ENCODE data around the gene NPIPA5. TPM values are rescaled to one million over a fixed set of nuclear protein-coding genes. Genes with fewer than 3 reads are reported as not detected.

Gene NPIPA5
- total and polyA plus RNA-seq, 2 of the 13 experiments (the other 11 are each of a cell fraction or from before 2014, with no cell fraction given), result 9.7 to 21.5 TPM

DNA sequence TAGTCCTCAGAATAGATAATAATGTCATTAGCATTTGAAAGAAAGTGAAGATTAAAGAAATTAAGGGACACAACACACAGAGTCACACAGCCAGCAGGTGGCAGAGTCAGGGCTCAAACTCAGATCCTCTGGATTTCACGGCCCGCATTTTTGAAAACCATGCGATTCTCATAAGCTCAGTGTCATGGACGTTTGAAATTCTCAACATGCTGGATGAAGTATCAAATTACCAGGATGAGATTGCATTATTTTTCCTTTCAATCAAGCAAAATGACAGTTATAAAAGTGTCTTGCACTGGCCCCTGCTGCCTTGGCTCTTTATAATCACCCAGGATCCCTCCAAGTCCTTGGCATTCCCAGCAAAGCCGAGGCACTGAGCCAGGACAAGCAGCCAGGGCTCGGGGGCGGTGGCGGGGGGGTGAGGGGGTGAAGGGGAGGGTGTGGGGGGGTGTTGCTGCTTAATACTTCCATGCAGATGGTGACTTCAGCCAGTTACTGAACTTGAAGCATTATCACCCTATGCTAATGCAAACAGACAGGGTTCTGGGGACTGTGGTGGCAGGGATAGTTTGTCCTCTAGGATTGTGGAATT, 49.6 kb upstream of the NPIPA5 start (continued):
- TF ChIP-seq, protein P1, sequence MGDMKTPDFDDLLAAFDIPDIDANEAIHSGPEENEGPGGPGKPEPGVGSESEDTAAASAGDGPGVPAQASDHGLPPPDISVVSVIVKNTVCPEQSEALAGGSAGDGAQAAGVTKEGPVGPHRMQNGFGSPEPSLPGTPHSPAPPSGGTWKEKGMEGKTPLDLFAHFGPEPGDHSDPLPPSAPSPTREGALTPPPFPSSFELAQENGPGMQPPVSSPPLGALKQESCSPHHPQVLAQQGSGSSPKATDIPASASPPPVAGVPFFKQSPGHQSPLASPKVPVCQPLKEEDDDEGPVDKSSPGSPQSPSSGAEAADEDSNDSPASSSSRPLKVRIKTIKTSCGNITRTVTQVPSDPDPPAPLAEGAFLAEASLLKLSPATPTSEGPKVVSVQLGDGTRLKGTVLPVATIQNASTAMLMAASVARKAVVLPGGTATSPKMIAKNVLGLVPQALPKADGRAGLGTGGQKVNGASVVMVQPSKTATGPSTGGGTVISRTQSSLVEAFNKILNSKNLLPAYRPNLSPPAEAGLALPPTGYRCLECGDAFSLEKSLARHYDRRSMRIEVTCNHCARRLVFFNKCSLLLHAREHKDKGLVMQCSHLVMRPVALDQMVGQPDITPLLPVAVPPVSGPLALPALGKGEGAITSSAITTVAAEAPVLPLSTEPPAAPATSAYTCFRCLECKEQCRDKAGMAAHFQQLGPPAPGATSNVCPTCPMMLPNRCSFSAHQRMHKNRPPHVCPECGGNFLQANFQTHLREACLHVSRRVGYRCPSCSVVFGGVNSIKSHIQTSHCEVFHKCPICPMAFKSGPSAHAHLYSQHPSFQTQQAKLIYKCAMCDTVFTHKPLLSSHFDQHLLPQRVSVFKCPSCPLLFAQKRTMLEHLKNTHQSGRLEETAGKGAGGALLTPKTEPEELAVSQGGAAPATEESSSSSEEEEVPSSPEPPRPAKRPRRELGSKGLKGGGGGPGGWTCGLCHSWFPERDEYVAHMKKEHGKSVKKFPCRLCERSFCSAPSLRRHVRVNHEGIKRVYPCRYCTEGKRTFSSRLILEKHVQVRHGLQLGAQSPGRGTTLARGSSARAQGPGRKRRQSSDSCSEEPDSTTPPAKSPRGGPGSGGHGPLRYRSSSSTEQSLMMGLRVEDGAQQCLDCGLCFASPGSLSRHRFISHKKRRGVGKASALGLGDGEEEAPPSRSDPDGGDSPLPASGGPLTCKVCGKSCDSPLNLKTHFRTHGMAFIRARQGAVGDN (CRISPR knock-in tag; IDR thresholded peaks at IDR 0.05), result no peak
- TF ChIP-seq GFI1 (CRISPR knock-in tag; IDR thresholded peaks at IDR 0.05; ENCODE audit: borderline replicate concordance) (no peak), FOXC1 (CRISPR knock-in tag; IDR thresholded peaks at IDR 0.05; ENCODE audit: borderline replicate concordance) (no peak), ZNF460 (CRISPR knock-in tag; IDR thresholded peaks at IDR 0.05; ENCODE audit: borderline replicate concordance) (no peak), ZNF232 (CRISPR knock-in tag; IDR thresholded peaks at IDR 0.05; ENCODE audit: borderline replicate concordance) (no peak), ZNF547 (CRISPR knock-in tag; IDR thresholded peaks at IDR 0.05) (no peak), YEATS2 (CRISPR knock-in tag; IDR thresholded peaks at IDR 0.05; ENCODE audit: borderline replicate concordance) (no peak), ZKSCAN8 (CRISPR knock-in tag; IDR thresholded peaks at IDR 0.05; ENCODE audit: borderline replicate concordance) (no peak), MTF2 (CRISPR knock-in tag; IDR thresholded peaks at IDR 0.05; ENCODE audit: borderline replicate concordance) (no peak), ZNF841 (CRISPR knock-in tag; IDR thresholded peaks at IDR 0.05; ENCODE audit: borderline replicate concordance) (no peak), RORA (CRISPR knock-in tag; IDR thresholded peaks at IDR 0.05) (no peak), RARG (CRISPR knock-in tag; IDR thresholded peaks at IDR 0.05; ENCODE audit: low read depth) (no peak), ATRX (CRISPR knock-in tag; IDR thresholded peaks at IDR 0.05; ENCODE audit: borderline replicate concordance) (no peak), NR2F1 (CRISPR knock-in tag; IDR thresholded peaks at IDR 0.05) (no peak), ZNF33B (CRISPR knock-in tag; IDR thresholded peaks at IDR 0.05) (no peak)
- TF ChIP-seq, protein P2, sequence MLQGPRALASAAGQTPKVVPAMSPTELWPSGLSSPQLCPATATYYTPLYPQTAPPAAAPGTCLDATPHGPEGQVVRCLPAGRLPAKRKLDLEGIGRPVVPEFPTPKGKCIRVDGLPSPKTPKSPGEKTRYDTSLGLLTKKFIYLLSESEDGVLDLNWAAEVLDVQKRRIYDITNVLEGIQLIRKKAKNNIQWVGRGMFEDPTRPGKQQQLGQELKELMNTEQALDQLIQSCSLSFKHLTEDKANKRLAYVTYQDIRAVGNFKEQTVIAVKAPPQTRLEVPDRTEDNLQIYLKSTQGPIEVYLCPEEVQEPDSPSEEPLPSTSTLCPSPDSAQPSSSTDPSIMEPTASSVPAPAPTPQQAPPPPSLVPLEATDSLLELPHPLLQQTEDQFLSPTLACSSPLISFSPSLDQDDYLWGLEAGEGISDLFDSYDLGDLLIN (CRISPR knock-in tag; IDR thresholded peaks at IDR 0.05; ENCODE audit: borderline replicate concordance), result no peak
- TF ChIP-seq, protein P3, sequence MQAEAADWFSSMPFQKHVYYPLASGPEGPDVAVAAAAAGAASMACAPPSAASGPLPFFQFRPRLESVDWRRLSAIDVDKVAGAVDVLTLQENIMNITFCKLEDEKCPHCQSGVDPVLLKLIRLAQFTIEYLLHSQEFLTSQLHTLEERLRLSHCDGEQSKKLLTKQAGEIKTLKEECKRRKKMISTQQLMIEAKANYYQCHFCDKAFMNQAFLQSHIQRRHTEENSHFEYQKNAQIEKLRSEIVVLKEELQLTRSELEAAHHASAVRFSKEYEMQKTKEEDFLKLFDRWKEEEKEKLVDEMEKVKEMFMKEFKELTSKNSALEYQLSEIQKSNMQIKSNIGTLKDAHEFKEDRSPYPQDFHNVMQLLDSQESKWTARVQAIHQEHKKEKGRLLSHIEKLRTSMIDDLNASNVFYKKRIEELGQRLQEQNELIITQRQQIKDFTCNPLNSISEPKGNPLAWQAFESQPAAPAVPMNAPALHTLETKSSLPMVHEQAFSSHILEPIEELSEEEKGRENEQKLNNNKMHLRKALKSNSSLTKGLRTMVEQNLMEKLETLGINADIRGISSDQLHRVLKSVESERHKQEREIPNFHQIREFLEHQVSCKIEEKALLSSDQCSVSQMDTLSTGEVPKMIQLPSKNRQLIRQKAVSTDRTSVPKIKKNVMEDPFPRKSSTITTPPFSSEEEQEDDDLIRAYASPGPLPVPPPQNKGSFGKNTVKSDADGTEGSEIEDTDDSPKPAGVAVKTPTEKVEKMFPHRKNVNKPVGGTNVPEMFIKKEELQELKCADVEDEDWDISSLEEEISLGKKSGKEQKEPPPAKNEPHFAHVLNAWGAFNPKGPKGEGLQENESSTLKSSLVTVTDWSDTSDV (CRISPR knock-in tag; IDR thresholded peaks at IDR 0.05), result no peak
- TF ChIP-seq, protein P4, sequence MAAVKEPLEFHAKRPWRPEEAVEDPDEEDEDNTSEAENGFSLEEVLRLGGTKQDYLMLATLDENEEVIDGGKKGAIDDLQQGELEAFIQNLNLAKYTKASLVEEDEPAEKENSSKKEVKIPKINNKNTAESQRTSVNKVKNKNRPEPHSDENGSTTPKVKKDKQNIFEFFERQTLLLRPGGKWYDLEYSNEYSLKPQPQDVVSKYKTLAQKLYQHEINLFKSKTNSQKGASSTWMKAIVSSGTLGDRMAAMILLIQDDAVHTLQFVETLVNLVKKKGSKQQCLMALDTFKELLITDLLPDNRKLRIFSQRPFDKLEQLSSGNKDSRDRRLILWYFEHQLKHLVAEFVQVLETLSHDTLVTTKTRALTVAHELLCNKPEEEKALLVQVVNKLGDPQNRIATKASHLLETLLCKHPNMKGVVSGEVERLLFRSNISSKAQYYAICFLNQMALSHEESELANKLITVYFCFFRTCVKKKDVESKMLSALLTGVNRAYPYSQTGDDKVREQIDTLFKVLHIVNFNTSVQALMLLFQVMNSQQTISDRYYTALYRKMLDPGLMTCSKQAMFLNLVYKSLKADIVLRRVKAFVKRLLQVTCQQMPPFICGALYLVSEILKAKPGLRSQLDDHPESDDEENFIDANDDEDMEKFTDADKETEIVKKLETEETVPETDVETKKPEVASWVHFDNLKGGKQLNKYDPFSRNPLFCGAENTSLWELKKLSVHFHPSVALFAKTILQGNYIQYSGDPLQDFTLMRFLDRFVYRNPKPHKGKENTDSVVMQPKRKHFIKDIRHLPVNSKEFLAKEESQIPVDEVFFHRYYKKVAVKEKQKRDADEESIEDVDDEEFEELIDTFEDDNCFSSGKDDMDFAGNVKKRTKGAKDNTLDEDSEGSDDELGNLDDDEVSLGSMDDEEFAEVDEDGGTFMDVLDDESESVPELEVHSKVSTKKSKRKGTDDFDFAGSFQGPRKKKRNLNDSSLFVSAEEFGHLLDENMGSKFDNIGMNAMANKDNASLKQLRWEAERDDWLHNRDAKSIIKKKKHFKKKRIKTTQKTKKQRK (IDR thresholded peaks at IDR 0.05; ENCODE audit: low read length), result no peak

Measured in HepG2 (cell line).